GM23338 (cell line): ENCODE results near the gene HOXA10. TPM values are rescaled to one million over a fixed set of nuclear protein-coding genes. Genes with fewer than 3 reads are reported as not detected.
A peak's percentile ranks its signal among the peaks of the same experiment; 100 is the strongest.

Experiments
- ATAC-seq: fragments of 200-7000 bp; cut with Tn5 transposase; 3 replicates; pipeline ENCODE4 v1.9.1; 2020
- DNase-seq: peaks from one replicate; pipeline ENCODE4 v3.0.0-alpha.2; 2015; ENCODE audit warnings: low spot score
- H2AFZ ChIP-seq: fragments of 200-600 bp; sonication (generic); 2 replicates; pipeline ENCODE4 v1.8.0; 2016; ENCODE audit warnings: antibody characterized with exemption, mild to moderate bottlenecking, moderate library complexity
- H3F3A ChIP-seq: fragments of 200-600 bp; sonication (generic); replicated peaks from 2 replicates; pipeline ENCODE4 v1.8.0; 2017; ENCODE audit warnings: antibody characterized with exemption, mixed run types, low read depth
- H3K27ac ChIP-seq: fragments of 200-600 bp; sonication (generic); 2 replicates; pipeline ENCODE4 v1.6.1; 2016; ENCODE audit warnings: low read depth
- H3K27me3 ChIP-seq: fragments of 200-600 bp; sonication (generic); 2 replicates; pipeline ENCODE4 v1.8.0; 2016; ENCODE audit warnings: mild to moderate bottlenecking, mixed run types, moderate library complexity; ENCODE audit not compliant: insufficient read depth
- H3K36me3 ChIP-seq: fragments of 200-600 bp; sonication (generic); 2 replicates; pipeline ENCODE4 v1.8.0; 2016; ENCODE audit warnings: mild to moderate bottlenecking; ENCODE audit not compliant: insufficient read depth
- H3K4me1 ChIP-seq: fragments of 200-600 bp; sonication (generic); 2 replicates; pipeline ENCODE4 v1.8.0; 2016; ENCODE audit warnings: mild to moderate bottlenecking, moderate library complexity; ENCODE audit not compliant: insufficient read depth
- H3K4me2 ChIP-seq: fragments of 200-600 bp; sonication (generic); 2 replicates; pipeline ENCODE4 v1.7.1; 2017; ENCODE audit warnings: mixed run types
- H3K4me3 ChIP-seq: fragments of 200-600 bp; sonication (generic); 2 replicates; pipeline ENCODE4 v1.6.1; 2016; ENCODE audit warnings: mixed run types
- H3K79me2 ChIP-seq: fragments of 200-600 bp; sonication (generic); replicated peaks from 2 replicates; pipeline ENCODE4 v1.8.0; 2017; ENCODE audit warnings: mild to moderate bottlenecking; ENCODE audit not compliant: insufficient read depth
- H3K9me2 ChIP-seq: fragments of 200-600 bp; sonication (generic); 2 replicates; pipeline ENCODE4 v1.8.0; 2017; ENCODE audit not compliant: insufficient read depth
- H4K20me1 ChIP-seq: fragments of 200-600 bp; sonication (generic); replicated peaks from 2 replicates; pipeline ENCODE4 v1.8.0; 2017; ENCODE audit warnings: mild to moderate bottlenecking; ENCODE audit not compliant: insufficient read depth
- H3K27ac Mint-ChIP-seq: 2 replicates; pipeline ENCODE4 v1.8.0; 2020; ENCODE audit warnings: inconsistent platforms, mild to moderate bottlenecking, moderate library complexity, mixed read lengths
- H3K27me3 Mint-ChIP-seq: 3 replicates; pipeline ENCODE4 v1.8.0; 2022; ENCODE audit warnings: low read depth, mild to moderate bottlenecking, moderate library complexity, mixed read lengths, inconsistent platforms; ENCODE audit not compliant: insufficient read depth, poor library complexity
- H3K36me3 Mint-ChIP-seq: 3 replicates; pipeline ENCODE4 v1.8.0; 2021; ENCODE audit warnings: low read depth, mild to moderate bottlenecking, inconsistent platforms, moderate library complexity, mixed read lengths
- H3K4me1 Mint-ChIP-seq: 3 replicates; pipeline ENCODE4 v1.8.0; 2020; ENCODE audit warnings: mild to moderate bottlenecking, inconsistent platforms, mixed read lengths
- H3K4me3 Mint-ChIP-seq: 3 replicates; pipeline ENCODE4 v1.8.0; 2021; ENCODE audit warnings: moderate library complexity, mild to moderate bottlenecking, inconsistent platforms, mixed read lengths
- H3K9me3 Mint-ChIP-seq: 3 replicates; pipeline ENCODE4 v1.8.0; 2020; ENCODE audit warnings: moderate library complexity, mild to moderate bottlenecking, inconsistent platforms, mixed read lengths
- EZH2 ChIP-seq: fragments of 200-600 bp; sonication (generic); IDR thresholded peaks from one replicate; pipeline ENCODE4 v1.8.0; 2017; ENCODE audit warnings: antibody characterized with exemption, mild to moderate bottlenecking, low read depth; ENCODE audit not compliant: unreplicated experiment
- EZH2phosphoT487 ChIP-seq: fragments of 200-600 bp; sonication (generic); IDR thresholded peaks from one replicate; pipeline ENCODE4 v1.8.1; 2018; ENCODE audit warnings: antibody characterized with exemption; ENCODE audit not compliant: unreplicated experiment
- NANOG ChIP-seq: IDR thresholded peaks from 2 replicates; pipeline ENCODE4 v1.6.1; 2016; ENCODE audit warnings: antibody characterized with exemption, borderline replicate concordance
- POLR2AphosphoS5 ChIP-seq: IDR thresholded peaks from 2 replicates; pipeline ENCODE4 v1.6.1; 2016; ENCODE audit warnings: antibody characterized with exemption, low read depth
- STAT1 ChIP-seq: IDR thresholded peaks from one replicate; pipeline ENCODE4 v1.6.1; 2016; ENCODE audit warnings: antibody characterized with exemption; ENCODE audit not compliant: unreplicated experiment
- polyA plus RNA-seq: library from polyadenylated mRNA; unstranded; fragments of >200 nt; fragmentation: Nextera tagmentation; extraction: Ambion mirVana; gene quantifications from 2 replicates; pipeline ENCODE4 v1.2.1, GENCODE V29; 2016
- total RNA-seq: library from RNA; depleted of rRNA; stranded (reverse); fragments of >200 nt; shearing (Covaris generic); gene quantifications from 2 replicates; pipeline ENCODE4 v1.2.3, GENCODE V29; 2014
- TF ChIP-seq, protein P1 (sequence below), 2 experiments: fragments of 200-600 bp in 1 of 2; sonication (generic) in 1 of 2; conservative IDR thresholded peaks; 2 replicates each; pipeline versions ENCODE4 v1.5.1 to v1.6.1; 2016 to 2017; ENCODE audit warnings: antibody characterized with exemption in 2 of 2, low read depth in 2 of 2, mild to moderate bottlenecking in 2 of 2, moderate library complexity in 1 of 2

HOXA10 gene
- total and polyA plus RNA-seq, 2 experiments from 2014 or later: not detected

DNA sequence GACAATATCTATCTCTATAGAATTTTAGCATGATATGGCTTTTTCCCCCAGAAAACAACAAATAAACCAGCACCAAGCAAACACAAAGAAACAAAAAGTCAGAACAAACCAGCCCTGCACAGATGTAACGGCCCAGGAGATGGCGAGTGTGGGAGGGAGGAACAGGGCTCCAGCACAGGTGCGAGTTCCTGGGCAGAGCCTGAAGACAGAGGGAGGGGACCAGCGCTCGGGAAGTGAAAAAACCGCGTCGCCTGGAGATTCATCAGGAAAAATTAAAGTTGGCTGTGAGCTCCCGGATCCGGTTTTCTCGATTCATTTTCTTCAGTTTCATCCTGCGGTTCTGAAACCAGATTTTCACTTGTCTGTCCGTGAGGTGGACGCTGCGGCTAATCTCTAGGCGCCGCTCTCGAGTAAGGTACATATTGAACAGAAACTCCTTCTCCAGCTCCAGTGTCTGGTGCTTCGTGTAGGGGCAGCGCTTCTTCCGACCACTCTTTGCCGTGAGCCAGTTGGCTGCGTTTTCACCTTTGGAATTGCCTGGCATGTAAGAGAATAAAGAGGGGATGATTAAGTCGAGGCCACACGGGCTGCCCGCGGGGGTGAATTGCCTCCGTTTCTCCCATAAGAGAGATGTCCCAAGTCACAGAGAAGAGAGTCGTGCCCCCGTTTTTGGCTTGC is 2.3 kb downstream of the HOXA10 start (continued):
- TF ChIP-seq, protein P1, sequence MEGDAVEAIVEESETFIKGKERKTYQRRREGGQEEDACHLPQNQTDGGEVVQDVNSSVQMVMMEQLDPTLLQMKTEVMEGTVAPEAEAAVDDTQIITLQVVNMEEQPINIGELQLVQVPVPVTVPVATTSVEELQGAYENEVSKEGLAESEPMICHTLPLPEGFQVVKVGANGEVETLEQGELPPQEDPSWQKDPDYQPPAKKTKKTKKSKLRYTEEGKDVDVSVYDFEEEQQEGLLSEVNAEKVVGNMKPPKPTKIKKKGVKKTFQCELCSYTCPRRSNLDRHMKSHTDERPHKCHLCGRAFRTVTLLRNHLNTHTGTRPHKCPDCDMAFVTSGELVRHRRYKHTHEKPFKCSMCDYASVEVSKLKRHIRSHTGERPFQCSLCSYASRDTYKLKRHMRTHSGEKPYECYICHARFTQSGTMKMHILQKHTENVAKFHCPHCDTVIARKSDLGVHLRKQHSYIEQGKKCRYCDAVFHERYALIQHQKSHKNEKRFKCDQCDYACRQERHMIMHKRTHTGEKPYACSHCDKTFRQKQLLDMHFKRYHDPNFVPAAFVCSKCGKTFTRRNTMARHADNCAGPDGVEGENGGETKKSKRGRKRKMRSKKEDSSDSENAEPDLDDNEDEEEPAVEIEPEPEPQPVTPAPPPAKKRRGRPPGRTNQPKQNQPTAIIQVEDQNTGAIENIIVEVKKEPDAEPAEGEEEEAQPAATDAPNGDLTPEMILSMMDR (conservative IDR thresholded peaks at IDR 0.05; ENCODE audit: low read depth in 2 of 2): no peak

DNA sequence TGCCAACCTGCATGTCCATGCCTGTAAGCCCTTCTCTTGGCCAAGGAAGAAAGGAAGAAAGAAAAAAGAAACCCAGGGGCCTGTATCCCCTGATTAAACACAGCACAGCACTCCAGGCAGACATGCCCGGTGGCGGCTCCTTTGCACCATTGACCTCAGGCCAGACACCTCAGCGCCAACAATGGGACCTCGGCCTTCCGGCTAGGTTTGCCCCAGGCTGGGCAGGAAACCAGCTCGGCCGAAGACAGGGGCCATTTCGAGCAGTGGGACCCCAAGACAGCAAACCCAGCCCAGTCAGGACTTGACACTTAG is 2.8 kb downstream of the HOXA10 start:
- H3K9me3 Mint-ChIP-seq: peaks cover 14% of the 10 kb centered on the region; the same call in 2 of the 3 replicates
- Histone ChIP-seq H3K4me1 (peaks cover 29% of the 10 kb centered on the region), H3K79me2 (no peaks in the 10 kb centered on the region), H3K36me3 (no peaks in the 10 kb centered on the region), H3F3A (peaks cover 56% of the 10 kb centered on the region), H3K27ac (no peak overlapping the region), H3K4me3 (no peak overlapping the region), H3K27me3 (peaks cover 100% of the 10 kb centered on the region), H2AFZ (no peak overlapping the region), H4K20me1 (peaks cover 49% of the 10 kb centered on the region), H3K9me2 (no peaks in the 10 kb centered on the region), H3K4me2 (no peak overlapping the region)
- H3K4me3 Mint-ChIP-seq: no peak overlapping the region
- H3K36me3 Mint-ChIP-seq: no peaks in the 10 kb centered on the region; the same call in 2 of the 3 replicates
- peaks cover 15% of the 10 kb centered on the region; the same call in 2 of the 3 replicates for H3K4me1 Mint-ChIP-seq
- ATAC-seq (no peak), DNase-seq (peak; percentile 44)
- peaks cover 95% of the 10 kb centered on the region for H3K27me3 Mint-ChIP-seq
- H3K27ac Mint-ChIP-seq: no peak overlapping the region
- TF ChIP-seq POLR2AphosphoS5 (no peak), EZH2 (peak; percentile 63), NANOG (no peak), EZH2phosphoT487 (peak; percentile 18)

DNA sequence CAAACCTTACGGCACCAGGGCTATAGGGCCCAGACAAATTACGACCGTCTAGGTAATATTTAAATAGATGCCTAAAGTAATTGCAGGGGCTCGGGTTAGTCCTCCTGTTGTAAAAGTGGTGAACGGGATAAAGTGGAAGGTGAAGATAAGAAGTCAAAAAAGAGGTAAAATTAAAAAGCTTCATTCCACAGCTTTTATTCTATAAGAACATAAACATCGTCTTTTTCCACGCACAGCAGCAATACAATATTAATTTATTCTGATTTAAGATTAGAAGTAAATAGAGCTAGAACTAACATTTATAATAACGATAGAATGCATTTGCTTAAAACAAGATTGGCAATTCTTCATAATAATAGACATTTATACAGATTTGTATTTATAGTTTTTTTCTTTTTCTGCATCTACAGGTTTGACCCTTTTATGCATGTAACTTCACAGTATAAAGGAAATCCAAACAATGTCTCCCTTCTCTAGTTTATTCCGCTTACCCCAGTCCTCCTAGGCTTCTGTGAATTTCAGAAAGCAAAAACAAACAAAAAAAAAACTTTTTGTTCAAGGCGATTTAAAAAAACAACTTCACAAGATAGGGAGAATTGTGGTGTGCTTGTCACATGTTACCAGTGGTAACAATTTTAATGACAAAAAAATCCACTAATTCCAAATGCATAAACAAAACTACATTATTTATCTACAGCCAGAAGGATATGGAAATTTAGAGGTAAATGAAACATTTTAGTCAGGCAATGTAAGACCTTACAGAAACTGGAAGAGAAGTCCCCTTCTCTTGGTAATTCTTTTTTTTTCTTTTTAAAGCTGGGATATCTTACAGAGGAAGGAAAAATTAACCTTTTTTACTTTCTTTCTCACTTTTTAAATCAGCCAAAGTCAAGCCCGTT is 3.4 kb downstream of the HOXA10 start:
- Histone ChIP-seq H4K20me1 (peaks cover 45% of the 10 kb centered on the region), H3K9me2 (no peaks in the 10 kb centered on the region), H3K36me3 (no peaks in the 10 kb centered on the region), H3K4me3 (peak overlapping the region; percentile 36; the same call in 1 of the 2 replicates), H3K27me3 (peaks cover 100% of the 10 kb centered on the region), H3K79me2 (no peaks in the 10 kb centered on the region), H3K4me1 (peaks cover 27% of the 10 kb centered on the region), H3K4me2 (peak overlapping the region; percentile 55), H3K27ac (no peak overlapping the region), H2AFZ (no peak overlapping the region), H3F3A (peaks cover 60% of the 10 kb centered on the region)
- Mint-ChIP-seq H3K27me3 (peaks cover 95% of the 10 kb centered on the region), H3K27ac (no peak overlapping the region), H3K4me1 (peaks cover 17% of the 10 kb centered on the region; the same call in 2 of the 3 replicates), H3K4me3 (no peak overlapping the region; the same call in 2 of the 3 replicates), H3K36me3 (no peaks in the 10 kb centered on the region; the same call in 2 of the 3 replicates), H3K9me3 (peaks cover 17% of the 10 kb centered on the region; the same call in 2 of the 3 replicates)
- ATAC-seq (no peak), DNase-seq (no peak)
- peak; percentile 87 for TF ChIP-seq EZH2
- TF ChIP-seq STAT1: no peak
